HG03196 (cell line): ENCODE results near the gene ERGIC1.
A peak's percentile ranks its signal among the peaks of the same experiment; 100 is the strongest.

Source experiments
- ATAC-seq: cut with Tn5 transposase; IDR thresholded peaks from one replicate; pipeline ENCODE4 v1.9.1; 2021; ENCODE audit not compliant: unreplicated experiment

Gene ERGIC1

DNA sequence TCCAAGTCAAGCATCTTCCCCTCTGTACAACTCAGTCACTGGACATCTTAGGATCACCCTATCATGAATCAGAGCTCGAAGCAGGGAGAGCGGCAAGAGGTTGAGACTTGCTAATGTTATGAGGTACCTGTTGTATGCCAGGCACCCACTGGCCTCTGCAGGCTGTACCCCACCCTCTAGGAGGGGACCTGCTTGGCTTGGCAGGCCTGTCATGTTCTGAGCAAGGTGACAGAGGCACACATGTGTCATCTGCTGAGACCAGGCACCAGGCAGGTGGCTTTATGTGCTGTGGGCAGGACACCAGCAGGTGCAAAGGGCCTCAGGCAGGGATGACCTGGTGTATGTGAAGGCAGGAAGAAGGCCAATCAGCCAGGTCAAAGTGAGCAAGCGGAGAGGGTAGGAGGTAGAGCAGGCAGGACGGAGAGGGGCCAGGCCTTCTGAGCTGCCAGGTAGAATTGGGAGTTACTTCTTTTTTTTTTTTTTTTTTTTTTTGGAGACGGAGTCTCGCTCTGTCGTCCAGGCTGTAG lies 64.9 kb downstream of the ERGIC1 start:
- ATAC-seq, result no peak

DNA sequence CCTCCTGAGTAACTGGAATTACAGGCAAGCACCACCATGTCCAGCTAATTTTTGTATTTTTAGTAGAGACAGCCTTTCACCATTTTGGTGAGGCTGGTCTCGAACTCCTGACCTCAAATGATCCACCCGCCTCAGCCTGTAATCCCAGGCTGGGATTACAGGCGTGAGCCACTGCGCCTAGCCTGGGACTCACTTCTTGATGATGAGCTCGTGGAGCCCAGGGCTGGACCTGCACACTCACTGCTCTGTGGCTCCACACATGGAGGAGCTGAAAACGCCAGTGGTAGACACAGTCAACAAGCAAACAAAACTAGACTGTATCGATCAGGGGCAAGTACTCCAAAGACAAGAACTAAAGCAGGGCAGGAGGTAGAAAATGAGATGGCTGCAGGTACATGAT lies 65.4 kb downstream of the ERGIC1 start:
- no peak for ATAC-seq

DNA sequence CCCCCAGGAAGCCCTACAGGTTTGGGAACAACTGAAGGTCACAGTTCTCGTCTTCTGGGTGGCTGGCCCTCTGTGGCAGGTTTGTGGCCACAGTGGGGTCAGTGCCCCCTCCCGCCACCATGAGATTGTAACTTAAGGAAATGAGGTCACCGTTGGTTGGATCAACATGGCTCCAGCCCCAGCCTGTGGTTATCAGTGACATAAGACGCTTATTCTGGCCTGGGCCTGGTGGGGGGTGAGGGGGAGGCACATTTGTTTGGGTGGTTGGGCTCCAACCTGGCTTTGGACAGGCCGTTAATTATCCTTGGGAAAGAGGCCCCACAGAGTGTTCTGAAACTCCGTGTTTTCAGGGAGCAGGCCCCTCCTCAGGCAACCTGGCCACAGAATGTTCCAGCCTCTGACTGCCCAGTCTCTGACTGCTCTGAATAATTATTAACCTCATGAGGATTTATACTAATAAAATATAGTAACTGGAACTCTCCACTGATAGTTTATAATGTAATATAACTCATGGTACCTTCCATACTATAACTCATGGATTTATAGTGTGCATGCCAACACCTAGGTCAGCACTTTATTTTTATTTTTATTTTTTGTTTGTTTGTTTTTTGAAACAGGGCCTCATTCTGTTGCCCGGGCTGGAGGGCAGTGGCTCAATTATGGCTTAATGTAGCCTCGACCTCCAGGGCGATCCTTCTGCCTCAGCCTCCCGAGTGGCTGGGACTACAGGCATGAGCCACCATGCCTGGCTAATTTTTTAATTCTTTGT lies 67.1 kb downstream of the ERGIC1 start:
- no peak for ATAC-seq

DNA sequence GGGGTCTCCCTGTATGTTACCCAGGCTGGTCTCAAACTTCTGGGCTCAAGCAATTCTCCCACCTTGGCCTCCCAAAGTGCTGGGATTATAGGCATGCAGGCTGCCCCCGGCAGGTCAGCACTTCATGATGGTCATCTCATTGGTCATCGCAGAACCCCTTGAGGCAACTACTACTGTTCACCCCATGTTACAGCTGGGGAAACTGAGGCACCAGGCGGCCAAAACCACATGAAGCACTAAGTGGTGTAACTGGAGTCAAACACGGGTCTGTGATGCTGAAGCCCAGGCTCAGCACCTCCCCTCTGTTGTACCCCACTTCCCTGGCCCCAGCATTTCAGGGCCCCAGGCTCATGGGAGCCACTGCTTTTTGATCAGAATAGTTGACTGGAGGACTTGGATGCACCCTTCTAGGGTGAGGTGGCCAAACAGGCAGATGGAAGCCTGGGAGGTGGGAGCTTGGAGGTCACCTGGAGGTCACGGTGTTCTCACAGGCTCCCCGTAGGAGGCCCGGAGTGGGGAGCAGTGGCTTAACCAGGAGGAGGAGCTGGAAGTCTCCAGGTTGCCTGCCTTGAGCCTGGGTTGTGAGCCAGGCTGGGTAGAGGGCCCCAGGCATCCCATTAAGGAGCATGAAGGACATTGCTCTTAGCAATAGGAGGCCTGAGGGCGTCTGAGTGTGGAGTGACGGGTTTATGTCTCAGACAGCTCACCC lies 67.9 kb downstream of the ERGIC1 start:
- ATAC-seq, result no peak

DNA sequence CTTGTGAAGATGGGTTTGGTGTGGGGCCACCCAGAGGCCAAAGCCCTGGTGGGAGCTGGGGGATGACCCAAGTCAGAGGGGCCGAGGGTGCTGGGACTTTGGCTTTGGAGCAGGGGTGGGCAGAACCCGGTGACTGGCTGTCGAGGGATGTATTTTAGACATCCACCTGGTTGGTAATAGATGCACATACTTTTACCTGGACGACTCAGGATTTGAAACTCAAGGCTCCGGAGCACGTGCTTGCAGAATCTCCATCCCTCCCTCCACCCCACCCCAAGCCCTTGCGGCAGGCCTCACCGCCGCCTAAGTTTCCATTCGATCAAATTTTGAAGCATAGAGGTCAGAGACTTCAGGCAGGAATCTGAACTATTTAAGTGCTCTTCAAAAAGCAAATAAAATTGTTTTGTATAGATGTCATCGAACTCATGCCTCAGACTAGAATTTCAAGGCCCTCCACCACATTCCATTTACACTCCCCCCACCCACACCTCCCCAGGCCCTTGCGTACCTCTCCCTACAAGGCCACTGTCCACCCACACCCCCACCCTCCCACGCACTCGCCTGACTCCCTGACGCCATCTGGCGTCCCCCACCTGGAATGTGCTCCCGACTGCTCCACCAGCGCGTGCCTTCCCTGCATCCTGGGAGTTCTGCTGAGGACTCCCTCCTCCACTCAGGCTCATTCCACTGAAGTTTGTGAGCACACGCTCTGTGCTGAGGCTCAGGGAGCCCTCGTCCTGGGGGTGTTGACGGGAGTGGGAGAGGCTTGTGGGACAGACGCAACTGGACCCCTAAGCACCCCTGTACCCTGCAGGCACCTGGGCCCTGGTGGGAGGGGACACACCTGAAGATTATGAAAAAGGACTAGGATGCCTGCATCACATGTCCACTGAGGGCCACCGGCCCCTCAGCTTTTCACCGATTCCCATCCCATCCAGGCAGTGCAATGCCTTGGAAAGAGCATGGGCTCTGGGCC lies 68.7 kb downstream of the ERGIC1 start:
- ATAC-seq, result no peak

DNA sequence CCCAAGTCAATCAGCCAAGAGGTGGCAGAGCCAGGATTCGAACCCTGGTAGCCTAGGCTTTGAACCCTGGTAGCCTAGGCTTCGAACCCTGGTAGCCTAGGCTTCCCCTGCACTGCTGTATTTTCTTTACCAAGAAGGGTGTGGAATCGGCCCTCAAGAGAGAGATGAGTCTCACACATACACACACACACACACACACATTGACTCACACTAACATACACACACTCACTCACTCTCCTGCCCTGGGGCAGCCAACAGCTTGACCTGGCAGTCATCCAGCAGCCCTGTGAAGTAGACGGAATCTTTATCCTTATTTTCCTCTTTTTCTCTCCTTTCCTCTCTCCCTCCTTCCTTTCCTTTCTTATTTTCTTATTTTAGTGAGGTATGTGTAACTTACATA lies 69.7 kb downstream of the ERGIC1 start:
- no peak for ATAC-seq

DNA sequence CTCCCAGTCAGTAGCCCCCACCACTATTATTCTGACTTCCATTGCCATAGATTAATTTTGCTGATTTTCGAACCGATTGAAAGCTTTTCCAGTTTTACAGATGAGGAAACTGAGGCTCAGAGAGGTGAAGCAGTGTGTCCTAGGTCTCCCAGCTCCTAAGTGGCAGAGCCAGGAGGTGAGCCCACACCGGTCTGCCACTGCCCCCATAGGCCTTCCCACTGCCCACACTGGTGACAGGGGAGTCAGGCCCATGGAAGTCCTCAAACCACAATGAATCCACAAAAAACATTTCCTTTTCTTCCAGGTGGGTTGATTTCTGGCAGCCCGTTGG lies 70.2 kb downstream of the ERGIC1 start:
- ATAC-seq, result no peak

DNA sequence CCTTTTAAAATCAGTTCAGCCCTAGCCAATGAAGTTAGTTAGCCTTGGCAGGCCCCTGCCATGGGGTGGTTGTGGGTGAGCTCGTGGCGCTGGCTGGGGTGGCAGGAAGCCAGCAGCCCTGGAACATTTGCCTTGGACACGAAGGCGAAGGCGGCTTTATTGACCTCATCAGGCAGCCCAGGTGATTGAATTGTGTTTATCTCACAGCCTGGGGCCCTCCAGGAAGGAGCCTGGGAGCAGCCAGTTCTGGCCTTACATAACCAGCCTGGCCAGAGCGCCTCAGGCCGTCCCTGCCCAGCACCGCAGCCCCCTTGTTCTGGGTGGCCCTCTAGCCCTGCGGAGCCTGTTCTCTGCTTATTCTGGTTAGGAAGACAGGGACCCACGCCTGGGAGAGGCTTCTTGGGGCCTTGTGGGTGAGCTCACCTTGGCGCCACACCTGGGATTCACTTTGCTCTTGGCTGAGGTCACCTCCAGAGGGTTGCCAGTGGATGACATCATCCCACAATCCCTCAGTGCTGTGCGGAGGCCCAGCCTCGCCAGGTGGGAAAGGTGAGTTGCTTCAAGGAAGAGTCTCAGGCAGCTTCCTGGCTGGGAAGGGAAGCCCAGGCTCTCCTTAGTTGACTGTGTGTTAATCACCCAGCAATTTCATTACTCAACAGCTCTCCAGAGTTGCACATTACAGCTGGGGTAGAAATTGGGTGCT lies 70.7 kb downstream of the ERGIC1 start:
- ATAC-seq, result no peak

DNA sequence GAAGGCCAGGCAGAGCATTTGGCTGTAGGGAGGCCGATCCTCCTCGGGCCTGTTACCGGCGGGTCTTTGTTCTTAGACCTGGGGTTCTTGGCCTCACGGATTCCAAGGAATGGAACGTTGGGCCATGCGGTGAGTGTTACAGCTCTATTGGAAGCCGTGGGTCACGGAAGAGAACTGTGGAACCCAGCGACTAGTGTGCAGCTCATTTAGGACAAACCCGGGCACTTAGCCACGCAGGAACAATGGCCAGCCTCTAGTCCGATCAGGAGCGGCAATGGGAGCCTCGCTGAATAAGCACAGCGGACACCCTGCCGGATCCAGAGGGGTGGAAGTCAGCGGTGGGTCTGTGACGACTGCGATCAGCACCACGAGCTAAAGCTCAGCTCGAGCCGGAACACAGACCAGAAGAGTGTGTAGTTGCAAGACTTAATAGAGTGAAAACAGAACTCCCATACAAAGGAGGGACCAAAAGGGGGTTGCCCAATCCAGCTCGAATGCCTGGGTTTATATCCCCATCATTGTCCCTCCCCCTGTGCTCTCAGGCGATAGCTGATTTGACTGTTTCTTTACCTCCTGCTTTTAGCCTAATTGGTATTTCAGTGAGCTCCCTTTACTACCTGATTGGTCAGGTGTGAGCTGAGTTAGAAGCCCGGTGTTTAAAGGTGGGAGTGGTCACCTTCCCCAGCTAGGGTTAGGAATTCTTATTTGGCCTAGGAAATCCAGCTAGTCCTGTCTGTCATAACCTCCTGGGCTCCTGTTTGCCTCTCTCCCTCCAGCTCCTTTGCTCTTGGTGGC lies 71.5 kb downstream of the ERGIC1 start:
- ATAC-seq, result no peak

DNA sequence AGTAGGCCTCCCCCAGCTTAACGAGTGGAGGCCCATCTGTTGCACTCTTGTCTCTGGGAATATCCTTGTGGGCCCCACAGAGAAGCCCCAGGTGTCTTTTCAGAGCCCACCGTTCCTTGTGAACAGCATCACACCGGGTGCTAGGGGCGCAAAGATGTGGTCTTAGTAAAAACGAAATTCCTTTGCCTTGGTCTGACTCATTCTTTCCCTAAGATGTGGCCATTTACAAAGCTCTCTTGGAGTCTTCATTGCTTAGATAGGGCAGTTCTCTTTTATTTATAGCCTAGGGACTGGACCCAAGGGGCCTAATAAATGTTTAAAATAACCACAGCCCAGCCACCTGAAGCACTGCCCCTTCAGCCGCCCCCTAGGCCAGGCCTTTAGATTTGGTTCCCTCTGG lies 72.4 kb downstream of the ERGIC1 start:
- ATAC-seq, result no peak

DNA sequence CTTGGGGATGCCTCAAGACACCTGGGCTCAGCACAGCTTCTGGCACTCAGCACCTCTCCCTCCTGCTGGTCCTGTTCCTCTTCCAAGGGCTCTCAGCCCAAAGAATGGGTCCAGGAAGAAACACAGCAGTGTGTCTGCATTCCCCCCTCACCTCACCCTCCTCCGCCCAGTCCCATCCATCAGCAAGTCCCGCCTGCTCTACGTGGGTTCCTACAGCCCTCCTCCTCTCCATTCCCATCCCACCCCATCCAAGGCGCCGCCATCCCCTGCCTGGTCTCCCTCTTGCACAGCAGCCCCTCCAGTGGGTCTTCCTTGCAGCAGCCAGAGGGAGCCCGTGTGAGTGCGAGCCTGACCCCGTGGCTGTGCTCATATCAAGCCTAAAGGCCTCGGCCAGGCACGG lies 72.8 kb downstream of the ERGIC1 start:
- no peak for ATAC-seq

DNA sequence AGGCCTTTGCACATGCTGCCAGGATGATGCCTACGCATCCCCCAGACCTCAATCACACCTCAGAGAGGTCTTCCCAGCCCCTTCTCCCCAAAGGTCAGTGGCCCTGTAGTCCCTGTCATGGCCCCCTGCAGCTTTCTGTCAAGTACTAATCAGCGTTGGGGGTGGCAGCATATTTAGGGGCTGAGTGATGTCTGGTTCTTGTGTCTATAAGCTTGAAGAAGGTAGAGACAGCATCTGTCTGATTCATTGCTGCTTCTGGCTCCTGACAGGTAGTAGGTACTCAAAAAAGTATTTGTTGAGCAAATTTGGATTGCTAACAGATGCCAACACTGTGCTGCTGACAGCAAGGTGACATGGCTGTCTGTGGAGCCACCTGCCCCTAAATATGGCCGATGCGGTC lies 73.6 kb downstream of the ERGIC1 start:
- ATAC-seq, result no peak

DNA sequence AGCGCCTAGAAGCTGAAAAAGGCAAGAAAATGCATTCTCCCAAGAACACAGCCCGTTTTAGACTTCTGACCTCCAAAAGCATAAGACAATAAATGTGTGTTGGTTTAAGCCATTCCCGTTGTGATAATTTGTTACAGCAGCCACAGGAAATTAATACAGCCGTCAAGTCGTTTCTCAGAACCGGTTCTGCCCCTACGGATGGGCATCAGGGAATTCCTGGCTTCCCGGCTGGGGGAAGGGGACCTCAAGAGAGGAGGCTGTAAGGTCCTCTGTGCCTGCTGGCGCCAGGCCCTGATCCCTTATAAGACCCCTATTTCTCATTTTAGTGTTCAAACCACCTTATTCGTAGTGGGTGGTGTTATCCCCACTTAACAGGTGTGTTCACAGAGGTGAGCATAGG lies 74.6 kb downstream of the ERGIC1 start:
- no peak for ATAC-seq

DNA sequence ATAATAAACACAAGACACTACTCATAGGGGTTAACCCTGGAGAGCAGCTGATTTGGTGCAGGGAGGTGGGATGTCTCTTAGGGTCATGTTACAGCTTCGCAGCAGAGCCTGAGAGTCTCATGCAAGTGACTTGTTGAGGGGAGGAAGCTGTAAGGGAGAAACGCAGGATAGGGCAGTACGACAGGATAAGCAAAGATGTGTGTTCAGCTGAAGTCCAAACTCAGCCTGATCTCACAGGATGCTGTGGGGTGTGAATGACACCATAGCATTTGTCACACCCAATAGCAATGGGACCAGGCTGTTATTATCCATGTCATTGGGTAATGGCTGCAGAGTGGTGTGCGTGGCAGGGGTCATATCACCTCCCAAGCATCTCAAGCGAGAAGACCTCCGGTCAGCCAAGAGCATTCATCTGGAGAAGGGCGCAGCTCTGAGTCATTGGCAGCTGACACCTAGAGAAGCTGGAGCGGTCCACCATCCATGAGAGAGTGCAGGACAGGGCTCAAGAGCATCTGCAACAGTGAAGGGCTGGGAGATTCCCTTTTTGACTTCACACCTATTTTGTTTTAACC lies 76.0 kb downstream of the ERGIC1 start:
- no peak for ATAC-seq

DNA sequence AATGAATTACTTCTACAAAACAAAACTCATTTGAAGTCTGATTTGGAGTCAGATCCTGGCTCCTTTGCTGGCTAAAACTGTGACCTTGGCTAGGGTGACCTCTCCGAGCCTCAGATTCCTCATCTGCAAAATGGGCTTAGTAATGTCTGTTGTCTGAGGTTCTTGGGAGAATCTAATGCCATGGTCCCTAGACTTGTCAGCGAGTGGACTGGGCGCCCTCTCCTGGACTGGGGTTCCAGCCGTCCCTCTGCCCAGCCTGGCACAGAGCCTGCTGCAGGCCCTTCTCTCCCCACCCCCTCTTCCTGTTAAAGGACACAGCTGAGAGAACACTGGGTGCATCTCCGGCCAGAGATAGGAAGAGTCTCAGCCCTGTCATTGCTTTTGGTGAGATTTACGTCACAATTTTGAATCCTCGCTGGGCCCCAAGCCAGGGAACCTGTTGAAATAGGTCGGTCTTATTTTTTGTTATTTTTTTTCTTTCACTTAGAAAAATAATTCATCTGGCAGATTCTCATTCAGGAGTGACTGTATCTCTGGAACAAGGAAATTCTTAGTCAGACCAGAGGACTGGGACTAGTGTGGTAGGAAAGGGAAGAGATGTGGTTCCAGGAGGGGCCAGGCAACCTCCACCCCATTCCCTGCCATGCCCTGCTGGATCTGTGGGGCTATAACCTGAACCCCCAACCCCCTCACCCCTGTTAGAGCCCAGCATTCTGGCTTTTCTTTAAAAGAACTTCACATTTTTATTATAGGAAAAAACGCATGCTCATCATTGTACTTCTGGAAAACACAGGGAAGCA lies 77.0 kb downstream of the ERGIC1 start:
- ATAC-seq, result peak; percentile 43

DNA sequence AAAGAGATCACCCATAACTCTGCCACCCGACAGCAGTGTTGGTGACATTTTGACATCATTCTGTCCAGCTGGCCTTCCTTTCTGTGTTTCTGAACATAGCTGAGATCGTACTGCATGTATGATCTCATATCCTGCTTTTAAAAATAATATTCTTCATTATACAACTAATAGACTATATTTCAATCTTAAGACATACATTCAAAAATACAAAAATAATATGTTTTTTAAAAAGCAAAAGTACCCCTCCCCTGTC lies 77.5 kb downstream of the ERGIC1 start:
- no peak for ATAC-seq

DNA sequence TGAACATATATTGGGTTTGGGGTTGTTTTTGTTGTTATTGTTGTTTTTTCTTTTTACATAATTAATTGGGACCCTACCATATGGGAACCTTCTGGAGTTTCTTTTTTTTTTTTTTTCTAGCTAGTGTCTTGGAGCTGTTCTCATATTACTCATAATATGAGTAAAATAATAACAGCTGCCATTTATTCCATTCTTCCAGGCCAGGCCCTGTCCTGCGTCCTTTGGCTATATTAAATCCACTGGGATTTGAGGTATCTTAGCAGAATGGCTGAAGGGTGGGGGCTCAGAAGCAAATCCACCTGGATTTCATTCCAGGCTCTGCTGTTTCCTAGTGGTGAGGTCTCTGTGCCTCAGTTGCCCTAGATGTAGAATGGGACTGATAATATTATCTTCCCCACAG lies 77.9 kb downstream of the ERGIC1 start:
- ATAC-seq, result no peak

DNA sequence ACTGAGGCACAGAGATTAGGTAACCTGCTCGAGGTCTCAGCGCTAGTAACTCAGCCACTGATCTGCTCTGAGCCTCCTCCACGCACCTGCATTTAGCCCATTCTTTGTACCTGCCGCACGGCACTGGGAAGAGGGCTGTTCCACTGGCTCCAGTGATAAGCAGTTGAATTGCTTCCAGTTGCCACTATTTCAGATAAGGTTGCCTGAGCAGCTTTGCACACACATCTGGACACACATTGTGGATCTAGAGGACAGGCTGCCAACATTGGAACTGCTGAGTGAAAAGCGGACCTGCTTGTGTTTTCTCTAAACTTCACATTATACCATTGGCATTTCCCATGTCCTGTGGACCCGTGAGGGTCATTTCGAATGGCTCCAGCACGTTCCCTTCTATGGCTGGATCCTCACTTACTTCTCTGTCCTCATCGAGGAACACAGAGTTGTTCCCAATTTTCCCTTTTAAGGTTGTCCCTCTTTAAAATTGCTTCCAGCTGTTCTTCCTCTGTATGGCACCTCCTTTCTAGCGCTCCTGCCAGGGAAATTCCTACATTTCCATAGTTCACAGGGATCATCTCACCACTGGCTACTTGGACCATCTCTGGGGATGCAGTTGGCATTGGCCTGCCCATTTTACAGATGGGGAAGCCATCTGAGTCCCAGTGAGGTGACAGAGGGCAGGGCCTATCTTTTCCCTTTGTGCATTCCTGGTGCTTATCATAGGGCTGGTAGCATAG lies 79.2 kb downstream of the ERGIC1 start:
- no peak for ATAC-seq

DNA sequence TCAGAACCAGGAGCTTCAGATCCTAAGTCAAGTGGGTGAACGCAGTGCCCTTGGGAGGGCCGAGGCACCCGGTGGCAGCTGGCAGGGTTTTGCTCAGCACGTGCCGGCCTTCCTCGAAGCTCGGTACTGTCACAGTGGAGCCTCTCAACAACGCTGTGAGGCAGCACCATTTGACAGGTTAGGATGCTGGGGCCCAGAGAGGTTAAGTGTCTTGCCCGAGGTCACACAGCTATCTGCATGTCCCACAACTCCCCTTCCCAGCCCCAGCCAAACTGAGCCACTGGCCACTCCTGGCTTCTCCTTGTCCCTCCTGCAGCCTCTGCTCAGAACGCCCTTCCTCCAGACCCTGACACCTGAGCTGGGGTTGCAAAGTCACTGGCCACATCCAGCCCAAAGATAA lies 81.5 kb downstream of the ERGIC1 start:
- ATAC-seq, result no peak
